Fibroblast of skin of abdomen (primary cell): ENCODE data around the gene ADAM10. TPM values are rescaled to one million over a fixed set of nuclear protein-coding genes. Genes with fewer than 3 reads are reported as not detected.
A peak's percentile ranks its signal among the peaks of the same experiment; 100 is the strongest.
"Not testable (repeated sequence)": the region's sequence is repeated elsewhere in the genome, so short reads cannot be mapped to it uniquely, and the experiment has no call there.

Source experiments
- DNase-seq: peaks from one replicate; pipeline ENCODE4 v3.0.0-alpha.2; 2013
- polyA plus RNA-seq, 2 experiments: library from polyadenylated mRNA; unstranded; fragments of 120-200 nt; gene quantifications; one replicate each; pipeline ENCODE4 v1.2.1, GENCODE V29; 2013; ENCODE audit not compliant: insufficient read length in 2 of 2

Gene ADAM10
- 140 TPM for polyA plus RNA-seq (2013, experiment 1 of 2; ENCODE audit: insufficient read length)
- polyA plus RNA-seq (2013, experiment 2 of 2; ENCODE audit: insufficient read length): 133 TPM

GRCh38 chr15:58749532-58750337 lies at the start of gene ADAM10:
Gene ADAM10, minus strand, starts transcription at chr15:58749707. Its CDS starts 173 bp downstream, at chr15:58749534.
- peak; percentile 99 for DNase-seq

- DNase-seq: no peak
These were observed 48.0 kb upstream of the ADAM10 start for GRCh38 chr15:58797505-58797904.

- no peak for DNase-seq
These were observed 46.3 kb upstream of the ADAM10 start for GRCh38 chr15:58795825-58796224.

GRCh38 chr15:58793862-58794261 lies 44.4 kb upstream of the ADAM10 start:
- DNase-seq: peak; percentile 62

- no peak for DNase-seq
These were observed 38.7 kb upstream of the ADAM10 start for GRCh38 chr15:58788056-58788710.

GRCh38 chr15:58785355-58785754 lies 35.8 kb upstream of the ADAM10 start:
- no peak for DNase-seq

- no peak for DNase-seq
These were observed 30.0 kb upstream of the ADAM10 start for GRCh38 chr15:58779554-58779953.

GRCh38 chr15:58777107-58777506 lies 27.6 kb upstream of the ADAM10 start:
- DNase-seq: no peak

GRCh38 chr15:58775402-58775801 lies 25.9 kb upstream of the ADAM10 start:
- no peak for DNase-seq

- no peak for DNase-seq
These were observed 23.5 kb upstream of the ADAM10 start for GRCh38 chr15:58773024-58773423.

GRCh38 chr15:58771621-58772250 lies 22.2 kb upstream of the ADAM10 start:
- DNase-seq: peak; percentile 12

GRCh38 chr15:58770857-58771620 lies 21.5 kb upstream of the ADAM10 start, which contains the start of gene MINDY2:
Gene MINDY2, plus strand, starts transcription at chr15:58771302. Its CDS starts 94 bp downstream, at chr15:58771396.
- peak; percentile 99 for DNase-seq

- peak; percentile 84 for DNase-seq
These were observed 21.0 kb upstream of the ADAM10 start for GRCh38 chr15:58770519-58770856.

- DNase-seq: not testable (repeated sequence)
These were observed 19.1 kb upstream of the ADAM10 start for GRCh38 chr15:58768601-58769004.

GRCh38 chr15:58766290-58766689 lies 16.8 kb upstream of the ADAM10 start:
- DNase-seq: no peak

- no peak for DNase-seq
These were observed 15.0 kb upstream of the ADAM10 start for GRCh38 chr15:58764468-58764867.

GRCh38 chr15:58762731-58763130 lies 13.2 kb upstream of the ADAM10 start:
- no peak for DNase-seq

- no peak for DNase-seq
These were observed 12.8 kb upstream of the ADAM10 start for GRCh38 chr15:58762285-58762684.

GRCh38 chr15:58761010-58761388 lies 11.5 kb upstream of the ADAM10 start:
- DNase-seq: no peak

GRCh38 chr15:58760385-58761009 lies 11.0 kb upstream of the ADAM10 start:
- no peak for DNase-seq

- DNase-seq: no peak
These were observed 8.6 kb upstream of the ADAM10 start for GRCh38 chr15:58758141-58758540.

GRCh38 chr15:58755956-58756355 lies 6.4 kb upstream of the ADAM10 start:
- no peak for DNase-seq
